Epithelial cell of proximal tubule (primary cell): ENCODE measurements around the gene UBXN11. TPM values are rescaled to one million over a fixed set of nuclear protein-coding genes. Genes with fewer than 3 reads are reported as not detected.

Experiments
- DNase-seq: peaks from one replicate; pipeline ENCODE4 v3.0.0-alpha.2; 2011; ENCODE audit warnings: low read depth
- H3K4me3 ChIP-seq: 2 replicates; pipeline ENCODE4 v1.5.1; 2011; ENCODE audit warnings: low read depth, mild to moderate bottlenecking, low read length
- CTCF ChIP-seq: conservative IDR thresholded peaks from 2 replicates; pipeline ENCODE4 v1.5.1; 2012; ENCODE audit warnings: low read depth, mild to moderate bottlenecking, low read length
- total RNA-seq: library from RNA; depleted of rRNA; stranded (reverse); fragments of >200 nt; gene quantifications from 2 replicates; pipeline ENCODE4 v1.2.3, GENCODE V29; 2015

The UBXN11 gene
- total RNA-seq, 1 donor from 2014 or later: 3.8 TPM

- H3K4me3 ChIP-seq: peak within 1 kb of the TSS; percentile 76
- TF ChIP-seq CTCF: peak; percentile 93
- DNase-seq: peak; percentile 76
These were observed 72.4 kb downstream of the UBXN11 start, which contains the start of gene CEP85 for GRCh38 chr1:26233903-26234643. CEP85 (plus strand) TSS chr1:26234200; CDS start chr1:26239784, 5,584 bp downstream.

Other genes with a start within 250 kb of the UBXN11 start
- gene TRIM63, start 239.0 kb downstream of the UBXN11 start, total RNA-seq: not detected in 2 replicates
- 3.0 and 12.3 TPM in 2 replicates for gene PDIK1L, start 194.8 kb downstream of the UBXN11 start, total RNA-seq
- gene FAM110D, start 147.6 kb downstream of the UBXN11 start, total RNA-seq: not detected in 2 replicates
- not detected in 2 replicates for gene C1orf232, start 137.7 kb downstream of the UBXN11 start, total RNA-seq
- gene ZNF593, start 136.7 kb downstream of the UBXN11 start, total RNA-seq: 80.4 and 89.3 TPM in 2 replicates
- gene ZNF593OS, start 134.8 kb downstream of the UBXN11 start, total RNA-seq: not detected in 2 replicates
- gene CNKSR1, start 129.1 kb downstream of the UBXN11 start, total RNA-seq: 6.7 and 14.8 TPM in 2 replicates
- gene CATSPER4, start 116.0 kb downstream of the UBXN11 start, total RNA-seq: not detected in 2 replicates
- 14.6 and 20.8 TPM in 2 replicates for gene CEP85, start 72.4 kb downstream of the UBXN11 start, total RNA-seq
- 119 and 184 TPM in 2 replicates for gene SH3BGRL3, start 26.6 kb downstream of the UBXN11 start, total RNA-seq
- gene CD52, start 11.3 kb upstream of the UBXN11 start, total RNA-seq: not detected in 2 replicates
- 2.8 and 9.3 TPM in 2 replicates for gene CRYBG2, start 47.5 kb upstream of the UBXN11 start, total RNA-seq
- gene ZNF683, start 66.1 kb upstream of the UBXN11 start, total RNA-seq: not detected in 2 replicates
- gene LIN28A, start 104.2 kb upstream of the UBXN11 start, total RNA-seq: not detected in 2 replicates
- 28.4 and 47.9 TPM in 2 replicates for gene DHDDS, start 125.7 kb upstream of the UBXN11 start, total RNA-seq
- 479 and 768 TPM in 2 replicates for gene HMGN2, start 165.8 kb upstream of the UBXN11 start, total RNA-seq
- gene RPS6KA1, start 223.1 kb upstream of the UBXN11 start, total RNA-seq: 63.8 and 66.5 TPM in 2 replicates